ENCODE measurements around the gene POLR2C.

DNA sequence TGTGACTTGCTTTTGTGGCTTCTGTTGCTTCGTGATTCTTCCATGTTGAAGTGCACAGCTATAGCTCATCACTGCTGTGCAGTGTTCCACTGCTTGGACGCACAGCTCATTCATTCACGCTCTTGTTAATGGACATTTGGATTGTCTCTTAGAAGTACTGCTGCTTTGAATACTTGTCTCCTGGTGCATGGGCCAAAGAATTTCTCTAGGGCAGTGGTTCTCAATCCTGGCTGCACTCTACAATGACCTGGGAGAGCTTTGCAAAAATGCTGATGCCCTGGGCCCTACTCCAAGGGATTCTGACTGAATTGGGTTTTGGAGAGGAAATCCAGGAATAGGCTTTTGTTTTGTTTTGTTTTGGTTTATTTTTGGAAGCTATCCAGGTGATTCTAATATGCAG lies 37.9 kb upstream of the POLR2C start:
- TF ChIP-seq CREB1 (IDR thresholded peaks at IDR 0.05; ENCODE audit: low read depth) (no peak), FOXM1 (IDR thresholded peaks at IDR 0.05; ENCODE audit: borderline replicate concordance, low read depth) (no peak), YY1 (IDR thresholded peaks at IDR 0.05; ENCODE audit: low read depth) (no peak), RAD21 (IDR thresholded peaks at IDR 0.05; ENCODE audit: low read depth) (no peak), EGR1 (IDR thresholded peaks at IDR 0.05) (no peak), NFIC (IDR thresholded peaks at IDR 0.05) (no peak), CEBPB (IDR thresholded peaks at IDR 0.05) (no peak), EP300 (IDR thresholded peaks at IDR 0.05; ENCODE audit: borderline replicate concordance) (no peak), TAF1 (IDR thresholded peaks at IDR 0.05; ENCODE audit: low read depth) (no peak), TCF12 (IDR thresholded peaks at IDR 0.05; ENCODE audit: low read depth) (no peak), ZBTB7A (IDR thresholded peaks at IDR 0.05; ENCODE audit: low read depth) (no peak)
- TF ChIP-seq, protein P1, sequence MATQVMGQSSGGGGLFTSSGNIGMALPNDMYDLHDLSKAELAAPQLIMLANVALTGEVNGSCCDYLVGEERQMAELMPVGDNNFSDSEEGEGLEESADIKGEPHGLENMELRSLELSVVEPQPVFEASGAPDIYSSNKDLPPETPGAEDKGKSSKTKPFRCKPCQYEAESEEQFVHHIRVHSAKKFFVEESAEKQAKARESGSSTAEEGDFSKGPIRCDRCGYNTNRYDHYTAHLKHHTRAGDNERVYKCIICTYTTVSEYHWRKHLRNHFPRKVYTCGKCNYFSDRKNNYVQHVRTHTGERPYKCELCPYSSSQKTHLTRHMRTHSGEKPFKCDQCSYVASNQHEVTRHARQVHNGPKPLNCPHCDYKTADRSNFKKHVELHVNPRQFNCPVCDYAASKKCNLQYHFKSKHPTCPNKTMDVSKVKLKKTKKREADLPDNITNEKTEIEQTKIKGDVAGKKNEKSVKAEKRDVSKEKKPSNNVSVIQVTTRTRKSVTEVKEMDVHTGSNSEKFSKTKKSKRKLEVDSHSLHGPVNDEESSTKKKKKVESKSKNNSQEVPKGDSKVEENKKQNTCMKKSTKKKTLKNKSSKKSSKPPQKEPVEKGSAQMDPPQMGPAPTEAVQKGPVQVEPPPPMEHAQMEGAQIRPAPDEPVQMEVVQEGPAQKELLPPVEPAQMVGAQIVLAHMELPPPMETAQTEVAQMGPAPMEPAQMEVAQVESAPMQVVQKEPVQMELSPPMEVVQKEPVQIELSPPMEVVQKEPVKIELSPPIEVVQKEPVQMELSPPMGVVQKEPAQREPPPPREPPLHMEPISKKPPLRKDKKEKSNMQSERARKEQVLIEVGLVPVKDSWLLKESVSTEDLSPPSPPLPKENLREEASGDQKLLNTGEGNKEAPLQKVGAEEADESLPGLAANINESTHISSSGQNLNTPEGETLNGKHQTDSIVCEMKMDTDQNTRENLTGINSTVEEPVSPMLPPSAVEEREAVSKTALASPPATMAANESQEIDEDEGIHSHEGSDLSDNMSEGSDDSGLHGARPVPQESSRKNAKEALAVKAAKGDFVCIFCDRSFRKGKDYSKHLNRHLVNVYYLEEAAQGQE (IDR thresholded peaks at IDR 0.05; ENCODE audit: low read depth) = no peak
- TF ChIP-seq, protein P2, sequence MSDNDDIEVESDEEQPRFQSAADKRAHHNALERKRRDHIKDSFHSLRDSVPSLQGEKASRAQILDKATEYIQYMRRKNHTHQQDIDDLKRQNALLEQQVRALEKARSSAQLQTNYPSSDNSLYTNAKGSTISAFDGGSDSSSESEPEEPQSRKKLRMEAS (IDR thresholded peaks at IDR 0.05) = no peak
- TF ChIP-seq, protein P3, sequence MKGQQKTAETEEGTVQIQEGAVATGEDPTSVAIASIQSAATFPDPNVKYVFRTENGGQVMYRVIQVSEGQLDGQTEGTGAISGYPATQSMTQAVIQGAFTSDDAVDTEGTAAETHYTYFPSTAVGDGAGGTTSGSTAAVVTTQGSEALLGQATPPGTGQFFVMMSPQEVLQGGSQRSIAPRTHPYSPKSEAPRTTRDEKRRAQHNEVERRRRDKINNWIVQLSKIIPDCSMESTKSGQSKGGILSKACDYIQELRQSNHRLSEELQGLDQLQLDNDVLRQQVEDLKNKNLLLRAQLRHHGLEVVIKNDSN (IDR thresholded peaks at IDR 0.05) = no peak

Measured in Ishikawa (cell line).